Neural progenitor cell (in vitro differentiated cells): ENCODE results near the gene CDK10.

Source experiments
- CTCF ChIP-seq: fragments of 200-600 bp; sonication (generic); IDR thresholded peaks from 2 replicates; pipeline ENCODE4 v1.5.1; 2017; ENCODE audit warnings: antibody characterized with exemption, mild to moderate bottlenecking
- EZH2 ChIP-seq: fragments of 200-600 bp; sonication (generic); IDR thresholded peaks from 2 replicates; pipeline ENCODE4 v1.6.1; 2017; ENCODE audit warnings: antibody characterized with exemption, mild to moderate bottlenecking, moderate library complexity
- EZH2phosphoT487 ChIP-seq: fragments of 200-600 bp; sonication (generic); IDR thresholded peaks from 2 replicates; pipeline ENCODE4 v1.6.1; 2017; ENCODE audit warnings: antibody characterized with exemption

DNA sequence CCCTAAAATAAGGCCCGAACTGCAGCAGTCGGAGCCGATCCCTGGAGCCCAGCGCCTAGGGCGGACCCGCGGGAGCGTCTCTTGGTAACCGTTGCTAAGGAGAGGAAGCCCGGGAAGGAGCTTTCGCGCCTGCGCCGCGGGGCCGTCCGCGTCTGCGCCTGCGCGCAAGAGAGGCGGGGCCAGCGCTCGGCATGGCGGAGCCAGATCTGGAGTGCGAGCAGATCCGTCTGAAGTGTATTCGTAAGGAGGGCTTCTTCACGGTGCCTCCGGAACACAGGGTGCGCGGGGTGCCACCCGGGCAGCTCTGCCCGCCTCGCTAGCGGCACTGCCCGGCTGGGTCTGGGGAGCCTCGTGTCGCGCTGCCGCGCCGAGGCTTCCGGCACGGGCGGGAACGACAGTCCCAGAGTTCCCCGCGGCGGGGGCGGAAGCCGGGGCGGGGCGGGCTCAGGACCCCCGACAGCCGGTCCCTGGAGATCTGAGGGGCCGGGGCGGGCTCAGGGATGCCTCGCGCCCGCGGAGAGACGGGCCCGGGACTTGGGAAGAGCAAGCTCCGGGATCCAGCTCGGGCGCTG, at the start of gene CDK10:
- TF ChIP-seq CTCF (no peak), EZH2 (no peak), EZH2phosphoT487 (no peak)
